Spleen (tissue), 11 donors: ENCODE data around the gene C5. TPM values are rescaled to one million over a fixed set of nuclear protein-coding genes. Genes with fewer than 3 reads are reported as not detected.

ENCODE experiments used
- DNase-seq: peaks from one replicate; pipeline ENCODE4 v3.0.0-alpha.2; 2020
- H3K27ac ChIP-seq, 8 donors: fragments of 200-600 bp; sonication (generic) in 7 of 8; 1 replicate in 4 of 8; 2 replicates in 4 of 8; pipeline versions ENCODE4 v1.5.0 to v1.8.0; 2016 to 2021; ENCODE audit warnings: inconsistent platforms in 4 of 8, mild to moderate bottlenecking in 4 of 8, moderate library complexity in 1 of 8
- H3K27me3 ChIP-seq, 7 donors: fragments of 200-600 bp; sonication (generic) in 6 of 7; replicated peaks in 1 of 7; 1 replicate in 4 of 7; 2 replicates in 3 of 7; pipeline versions ENCODE4 v1.5.0 to v1.8.0; 2016 to 2021; ENCODE audit warnings: inconsistent platforms in 3 of 7, mild to moderate bottlenecking in 1 of 7
- H3K36me3 ChIP-seq, 6 donors: fragments of 200-600 bp; sonication (generic) in 5 of 6; 1 replicate in 4 of 6; 2 replicates in 2 of 6; pipeline versions ENCODE4 v1.5.0 to v1.8.0; 2016 to 2021; ENCODE audit warnings: inconsistent platforms in 2 of 6
- H3K4me1 ChIP-seq, 6 donors: fragments of 200-600 bp; sonication (generic) in 5 of 6; 1 replicate in 3 of 6; 2 replicates in 3 of 6; pipeline versions ENCODE4 v1.5.0 to v1.8.0; 2016 to 2021; ENCODE audit warnings: inconsistent platforms in 3 of 6
- H3K4me3 ChIP-seq, 8 donors: fragments of 200-600 bp; sonication (generic) in 7 of 8; 1 replicate in 4 of 8; 2 replicates in 4 of 8; pipeline versions ENCODE4 v1.5.0 to v1.8.0; 2016 to 2021; ENCODE audit warnings: inconsistent platforms in 4 of 8, mild to moderate bottlenecking in 4 of 8, moderate library complexity in 2 of 8
- H3K9me3 ChIP-seq, 8 donors: fragments of 200-600 bp; sonication (generic) in 7 of 8; 1 replicate in 4 of 8; 2 replicates in 4 of 8; pipeline versions ENCODE4 v1.5.0 to v1.8.0; 2016 to 2021; ENCODE audit warnings: inconsistent platforms in 4 of 8
- POLR2A ChIP-seq, 3 donors: fragments of 450-650 bp; IDR thresholded peaks; one replicate each; pipeline ENCODE4 v1.5.1; 2017; ENCODE audit warnings: antibody characterized with exemption in 3 of 3, mild to moderate bottlenecking in 1 of 3
- POLR2AphosphoS5 ChIP-seq, 3 donors: sonication (generic); formaldehyde crosslinking; IDR thresholded peaks; one replicate each; pipeline ENCODE4 v1.5.1; 2017; ENCODE audit warnings: antibody characterized with exemption in 3 of 3
- WGBS, 5 donors: extraction: QIAGEN DNeasy Blood & Tissue Kit in 3 of 5; methylation state at CpG; one replicate each; pipeline versions ENCODE4 v1.1.5 to v1.1.7; 2013 to 2018; 5-methylcytosine and 5-hydroxymethylcytosine counted together
- intact Hi-C: fragments of 100-400 bp; cut with DNase I; formaldehyde crosslinking; loops from one replicate; pipeline ENCODE4 v1.15.0; 2023; ENCODE audit warnings: low total_unique reads
- polyA plus RNA-seq, 3 donors: library from polyadenylated mRNA; stranded (reverse); fragments of 200-250 nt; gene quantifications; one replicate each; pipeline ENCODE4 v1.2.1, GENCODE V29; 2013
- total RNA-seq, 7 donors: library from RNA; depleted of rRNA in 3 of 7; stranded (reverse); fragments of >200 nt in 3 of 7; fragmentation: NEBNext Ultra II Directional in 4 of 7; extraction: Animal tissue kit (Norgen Biotek cat#: 25700) in 4 of 7; gene quantifications; one replicate each; pipeline versions ENCODE4 v1.1.0 to v1.2.1, GENCODE V29; 2016 to 2021
- TF ChIP-seq, protein P1 (sequence below), 11 experiments: fragments of 200-600 bp in 7 of 11; fragments of 450-650 bp in 4 of 11; sonication (generic) in 4 of 11; IDR thresholded peaks in 8 of 11; conservative IDR thresholded peaks in 3 of 11; 1 replicate in 7 of 11; 2 replicates in 4 of 11; pipeline versions ENCODE4 v1.4.0 to v1.8.0; 2016 to 2021; ENCODE audit warnings: antibody characterized with exemption in 11 of 11, inconsistent platforms in 4 of 11, mild to moderate bottlenecking in 1 of 11
- donor health status: healthy with polysubstance abuse.
- donor health status: DM: no; HTN: no; CAD: no; lungs with moderate emphysema.
- donor health status: DM: no; HTN: no; CAD: no.
- donor health status: Bipolar disorder and iron deficiency.
- donor health status: healthy.
- donor health status: DM: no; HTN: no; CAD: no.
- donor health status: DM: yes; HTN: yes; CAD: no.

Gene C5
- total and polyA plus RNA-seq, 10 donors = 1.2 to 10.4 (median 2.9) TPM

DNA sequence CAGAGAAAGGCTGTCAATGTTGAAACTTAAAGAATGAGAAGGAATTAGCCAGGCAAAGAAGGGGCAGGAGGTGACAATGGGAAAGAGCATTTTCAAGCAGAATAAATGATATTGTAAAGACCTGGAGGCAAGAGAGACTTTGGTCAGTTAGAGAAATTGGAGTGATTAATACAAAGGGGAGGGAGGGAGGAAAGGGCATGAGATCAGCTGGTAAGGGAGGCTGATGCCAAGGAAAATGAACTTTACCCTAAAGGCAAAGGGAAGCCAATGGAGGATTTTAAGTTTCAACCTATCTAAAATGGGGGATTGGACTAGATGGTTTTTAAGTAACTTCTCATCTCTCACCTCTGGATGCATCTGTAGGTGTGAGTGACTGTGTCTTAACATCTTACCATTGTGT is 23.3 kb downstream of the C5 start:
- TF ChIP-seq POLR2AphosphoS5 (IDR thresholded peaks at IDR 0.05) (no peak), POLR2A (IDR thresholded peaks at IDR 0.05) (no peak)
- TF ChIP-seq, protein P1, sequence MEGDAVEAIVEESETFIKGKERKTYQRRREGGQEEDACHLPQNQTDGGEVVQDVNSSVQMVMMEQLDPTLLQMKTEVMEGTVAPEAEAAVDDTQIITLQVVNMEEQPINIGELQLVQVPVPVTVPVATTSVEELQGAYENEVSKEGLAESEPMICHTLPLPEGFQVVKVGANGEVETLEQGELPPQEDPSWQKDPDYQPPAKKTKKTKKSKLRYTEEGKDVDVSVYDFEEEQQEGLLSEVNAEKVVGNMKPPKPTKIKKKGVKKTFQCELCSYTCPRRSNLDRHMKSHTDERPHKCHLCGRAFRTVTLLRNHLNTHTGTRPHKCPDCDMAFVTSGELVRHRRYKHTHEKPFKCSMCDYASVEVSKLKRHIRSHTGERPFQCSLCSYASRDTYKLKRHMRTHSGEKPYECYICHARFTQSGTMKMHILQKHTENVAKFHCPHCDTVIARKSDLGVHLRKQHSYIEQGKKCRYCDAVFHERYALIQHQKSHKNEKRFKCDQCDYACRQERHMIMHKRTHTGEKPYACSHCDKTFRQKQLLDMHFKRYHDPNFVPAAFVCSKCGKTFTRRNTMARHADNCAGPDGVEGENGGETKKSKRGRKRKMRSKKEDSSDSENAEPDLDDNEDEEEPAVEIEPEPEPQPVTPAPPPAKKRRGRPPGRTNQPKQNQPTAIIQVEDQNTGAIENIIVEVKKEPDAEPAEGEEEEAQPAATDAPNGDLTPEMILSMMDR (IDR thresholded peaks at IDR 0.05 in 8 of 11, conservative IDR thresholded peaks at IDR 0.05 in 3 of 11) = no peak

DNA sequence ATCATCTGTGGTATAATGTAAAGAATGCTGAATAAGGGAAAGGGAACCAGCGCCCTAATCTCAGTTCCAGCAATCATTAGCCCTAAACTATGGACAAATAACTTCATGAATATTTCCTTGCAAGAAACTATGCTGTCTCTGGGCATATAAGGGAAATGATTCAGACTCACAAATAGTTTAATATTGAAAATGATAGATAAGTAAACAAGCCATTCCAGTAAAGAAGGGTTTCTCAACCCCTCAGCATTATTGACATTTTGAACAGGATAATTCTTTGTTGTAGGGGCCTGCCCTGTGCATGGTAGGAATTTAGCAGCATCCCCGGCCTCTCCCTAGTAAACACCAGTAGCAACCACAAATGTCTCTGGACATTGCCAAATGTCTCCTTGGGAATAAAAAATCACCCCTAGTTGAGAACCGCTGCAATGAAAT is 23.8 kb downstream of the C5 start:
- intact Hi-C loops = no loop called here
- H3K27ac ChIP-seq = no peak overlapping the region
- H3K4me3 ChIP-seq = no peak overlapping the region
- TF ChIP-seq, protein P1 (IDR thresholded peaks at IDR 0.05 in 8 of 11, conservative IDR thresholded peaks at IDR 0.05 in 3 of 11) = no peak
- TF ChIP-seq POLR2A (IDR thresholded peaks at IDR 0.05) (no peak), POLR2AphosphoS5 (IDR thresholded peaks at IDR 0.05) (no peak)
- no peaks in the 10 kb centered on the region for H3K4me1 ChIP-seq
- WGBS, 5 donors = 84 to 97% (median 93%) methylated on average over 3 of the region's 3 CpGs
- no peaks in the 10 kb centered on the region for H3K27me3 ChIP-seq
- no peaks in the 10 kb centered on the region for H3K9me3 ChIP-seq
- DNase-seq = no peak
- peaks cover 0 to 2% (median 0%) of the 10 kb centered on the region in 6 donors for H3K36me3 ChIP-seq

More for the DNA sequence above, 23.3 kb downstream of the C5 start:
- Histone ChIP-seq H3K27me3 (no peaks in the 10 kb centered on the region), H3K9me3 (no peaks in the 10 kb centered on the region), H3K4me3 (no peak overlapping the region), H3K4me1 (no peaks in the 10 kb centered on the region), H3K36me3 (no peaks in the 10 kb centered on the region), H3K27ac (no peak overlapping the region)
- no peak for DNase-seq
- intact Hi-C loops = no loop called here

DNA sequence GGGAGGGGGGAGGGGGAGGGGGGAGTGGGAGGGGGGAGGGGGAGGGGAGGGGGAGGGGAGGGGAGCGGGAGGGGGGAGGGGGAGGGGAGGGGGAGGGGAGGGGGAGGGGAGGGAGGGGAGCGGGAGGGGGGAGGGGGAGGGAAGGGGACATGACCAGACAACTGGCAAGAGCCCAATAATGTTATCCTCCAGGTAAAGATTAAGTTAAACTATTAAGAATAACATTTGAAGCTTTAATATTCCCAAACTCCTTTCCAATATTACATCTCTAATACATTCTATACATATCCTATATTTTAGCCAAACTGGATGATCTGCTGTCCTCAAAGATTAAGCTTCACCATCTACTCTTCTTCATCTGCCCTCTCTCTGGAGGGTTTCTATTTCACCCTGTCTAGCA is 25.8 kb downstream of the C5 start:
- Histone ChIP-seq H3K36me3 (peaks cover 0 to 14% (median 0%) of the 10 kb centered on the region in 6 donors), H3K27ac (no peak overlapping the region), H3K9me3 (no peaks in the 10 kb centered on the region), H3K4me3 (no peak overlapping the region), H3K27me3 (no peaks in the 10 kb centered on the region), H3K4me1 (no peaks in the 10 kb centered on the region)
- TF ChIP-seq, protein P1 (IDR thresholded peaks at IDR 0.05 in 8 of 11, conservative IDR thresholded peaks at IDR 0.05 in 3 of 11) = no peak
- TF ChIP-seq POLR2A (IDR thresholded peaks at IDR 0.05) (no peak), POLR2AphosphoS5 (IDR thresholded peaks at IDR 0.05) (no peak)
- 79 to 83% methylated on average over 1 to 2 of the region's 2 CpGs; no CpG with 5 or more reads in 3 of the 5 donors for WGBS, 5 donors
- intact Hi-C loops = no loop called here
- no peak for DNase-seq

DNA sequence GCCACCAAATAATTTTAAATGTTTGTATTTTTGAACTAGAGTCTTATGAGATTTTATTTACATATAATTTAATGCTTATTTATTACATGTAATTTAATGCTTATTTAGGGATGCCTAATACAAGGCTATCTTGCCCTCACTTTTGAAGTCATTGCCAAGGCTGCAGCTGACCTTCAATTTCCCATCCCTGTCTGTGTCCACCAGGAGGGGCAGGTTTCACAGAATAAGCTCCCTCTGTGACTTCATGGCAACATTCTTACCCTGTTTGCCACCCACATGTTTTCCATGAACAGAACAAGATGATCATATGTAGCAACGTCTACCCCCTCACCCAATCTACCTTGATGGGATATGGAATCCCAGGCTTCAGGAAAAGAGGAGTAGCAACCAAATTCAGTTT is 27.0 kb downstream of the C5 start:
- H3K4me3 ChIP-seq = no peak overlapping the region
- H3K9me3 ChIP-seq = no peaks in the 10 kb centered on the region
- H3K27ac ChIP-seq = no peak overlapping the region
- H3K4me1 ChIP-seq = no peaks in the 10 kb centered on the region
- 77 to 94% (median 88%) methylated on average over 1 of the region's 1 CpG for WGBS, 5 donors
- H3K27me3 ChIP-seq = no peaks in the 10 kb centered on the region
- TF ChIP-seq POLR2AphosphoS5 (IDR thresholded peaks at IDR 0.05) = no peak
- TF ChIP-seq, protein P1 (IDR thresholded peaks at IDR 0.05 in 8 of 11, conservative IDR thresholded peaks at IDR 0.05 in 3 of 11) = no peak
- no peak for TF ChIP-seq POLR2A (IDR thresholded peaks at IDR 0.05)
- DNase-seq = no peak
- peaks cover 0 to 14% (median 0%) of the 10 kb centered on the region in 6 donors for H3K36me3 ChIP-seq
- intact Hi-C loops = no loop called here
